ENCODE results near the gene SYNE2. TPM values are rescaled to one million over a fixed set of nuclear protein-coding genes. Genes with fewer than 3 reads are reported as not detected.

SYNE2 gene
- total and polyA plus RNA-seq, 4 donors, result 12.0 to 79.9 (median 19.5) TPM

DNA sequence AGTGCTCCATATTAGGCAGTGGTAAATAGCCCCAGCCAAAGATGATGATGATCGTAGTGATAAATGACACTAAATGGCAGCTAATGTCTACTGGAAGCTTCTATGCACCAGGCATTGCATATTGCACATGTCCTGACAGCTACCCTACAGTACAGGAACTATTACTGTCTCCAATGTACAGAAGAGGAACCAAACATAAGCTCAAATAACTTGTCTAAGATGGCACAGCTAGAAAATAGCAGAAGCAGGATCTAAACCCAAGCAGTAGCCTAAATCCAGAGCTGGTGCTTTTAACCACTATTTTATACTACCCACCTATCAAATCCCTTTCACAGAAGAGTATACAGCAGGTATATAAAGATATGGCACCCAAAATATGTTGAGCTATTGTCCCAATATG, 412.4 kb downstream of the SYNE2 start:
- WGBS, result 96% methylated on average over 1 of the region's 1 CpG
- Histone ChIP-seq H3K4me1 (ENCODE audit: control insufficient read depth in 4 of 4, insufficient read depth in 4 of 4, low read length in 3 of 4) (no peaks in the 10 kb centered on the region), H3K27me3 (ENCODE audit: control insufficient read depth in 4 of 4, insufficient read depth in 4 of 4, low read length in 3 of 4) (no peaks in the 10 kb centered on the region), H3K36me3 (ENCODE audit: control insufficient read depth in 4 of 4, insufficient read depth in 3 of 4, low read depth in 1 of 4, low read length in 3 of 4) (no peaks in the 10 kb centered on the region), H3K9ac (ENCODE audit: low read depth in 1 of 2, low read length in 2 of 2) (no peak overlapping the region), H3K27ac (ENCODE audit: low read depth in 1 of 2, low read length in 2 of 2) (no peak overlapping the region), H3K4me3 (ENCODE audit: low read depth in 1 of 3, low read length in 3 of 3) (no peak overlapping the region), H3K9me3 (ENCODE audit: control insufficient read depth in 4 of 4, low read length in 3 of 4) (no peaks in the 10 kb centered on the region)
- no peak for TF ChIP-seq REST (IDR thresholded peaks at IDR 0.05)
- no peak for DNase-seq (ENCODE audit: low spot score)

DNA sequence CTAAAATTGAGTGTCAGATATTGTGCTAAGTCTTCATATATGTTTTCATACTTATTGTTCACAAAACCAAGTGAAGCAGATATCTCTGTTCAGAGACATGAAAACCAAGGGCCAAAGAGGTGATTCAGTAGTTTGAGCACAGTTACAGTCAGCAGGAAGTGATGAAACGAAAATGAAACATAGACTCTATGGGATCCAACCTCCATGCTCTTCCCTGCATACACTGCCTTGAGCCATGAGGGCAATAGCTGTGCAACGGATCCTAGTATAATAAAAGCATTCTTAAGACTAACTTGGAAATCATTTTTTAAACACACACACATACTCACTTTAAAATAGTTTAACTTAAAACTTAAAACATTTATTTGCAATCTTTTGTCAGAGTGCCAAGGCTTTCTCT, 413.4 kb downstream of the SYNE2 start:
- H3K36me3 ChIP-seq (ENCODE audit: control insufficient read depth in 4 of 4, insufficient read depth in 3 of 4, low read depth in 1 of 4, low read length in 3 of 4), result no peaks in the 10 kb centered on the region
- H3K4me3 ChIP-seq (ENCODE audit: low read depth in 1 of 3, low read length in 3 of 3), result no peak overlapping the region
- no peaks in the 10 kb centered on the region for H3K4me1 ChIP-seq (ENCODE audit: control insufficient read depth in 4 of 4, insufficient read depth in 4 of 4, low read length in 3 of 4)
- no peaks in the 10 kb centered on the region for H3K9me3 ChIP-seq (ENCODE audit: control insufficient read depth in 4 of 4, low read length in 3 of 4)
- H3K27me3 ChIP-seq (ENCODE audit: control insufficient read depth in 4 of 4, insufficient read depth in 4 of 4, low read length in 3 of 4), result no peaks in the 10 kb centered on the region
- TF ChIP-seq JUND (IDR thresholded peaks at IDR 0.05) (no peak), SP1 (IDR thresholded peaks at IDR 0.05) (no peak), FOXA2 (IDR thresholded peaks at IDR 0.05) (no peak), GABPA (IDR thresholded peaks at IDR 0.05 in 1 of 2, conservative IDR thresholded peaks at IDR 0.05 in 1 of 2) (no peak), EGR1 (IDR thresholded peaks at IDR 0.05; ENCODE audit: low read depth in 2 of 2) (no peak), NR2F2 (IDR thresholded peaks at IDR 0.05) (no peak), ATF3 (IDR thresholded peaks at IDR 0.05) (no peak), FOXA1 (IDR thresholded peaks at IDR 0.05) (no peak), HNF4A (conservative IDR thresholded peaks at IDR 0.05) (no peak), CTCF (IDR thresholded peaks at IDR 0.05; ENCODE audit: low read depth, low read length, missing input control) (no peak)
- TF ChIP-seq, protein P1, sequence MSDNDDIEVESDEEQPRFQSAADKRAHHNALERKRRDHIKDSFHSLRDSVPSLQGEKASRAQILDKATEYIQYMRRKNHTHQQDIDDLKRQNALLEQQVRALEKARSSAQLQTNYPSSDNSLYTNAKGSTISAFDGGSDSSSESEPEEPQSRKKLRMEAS (IDR thresholded peaks at IDR 0.05), result no peak
- DNase-seq (ENCODE audit: low spot score), result no peak
- H3K9ac ChIP-seq (ENCODE audit: low read depth in 1 of 2, low read length in 2 of 2), result no peak overlapping the region
- no peak overlapping the region for H3K27ac ChIP-seq (ENCODE audit: low read depth in 1 of 2, low read length in 2 of 2)
- WGBS, result 59% methylated on average over 2 of the region's 2 CpGs

- no peak for TF ChIP-seq FOXA2 (IDR thresholded peaks at IDR 0.05)
- no peak for TF ChIP-seq RAD21 (IDR thresholded peaks at IDR 0.05)
- TF ChIP-seq REST (IDR thresholded peaks at IDR 0.05), result no peak
- TF ChIP-seq HNF4A (conservative IDR thresholded peaks at IDR 0.05), result no peak
- TF ChIP-seq FOXA1 (IDR thresholded peaks at IDR 0.05), result no peak
- no peak for TF ChIP-seq TAF1 (conservative IDR thresholded peaks at IDR 0.05)
- no peak for TF ChIP-seq GABPA (IDR thresholded peaks at IDR 0.05 in 1 of 2, conservative IDR thresholded peaks at IDR 0.05 in 1 of 2)
- TF ChIP-seq, protein P1 (IDR thresholded peaks at IDR 0.05), result no peak
- no peak for TF ChIP-seq SP1 (IDR thresholded peaks at IDR 0.05)
- no peak for TF ChIP-seq ATF3 (IDR thresholded peaks at IDR 0.05)
- no peak for TF ChIP-seq EGR1 (IDR thresholded peaks at IDR 0.05; ENCODE audit: low read depth in 2 of 2)
- no peak for TF ChIP-seq YY1 (IDR thresholded peaks at IDR 0.05)
- no peaks in the 10 kb centered on the region for H3K9me3 ChIP-seq (ENCODE audit: control insufficient read depth in 4 of 4, low read length in 3 of 4)
- no peaks in the 10 kb centered on the region for H3K27me3 ChIP-seq (ENCODE audit: control insufficient read depth in 4 of 4, insufficient read depth in 4 of 4, low read length in 3 of 4)
- H3K4me3 ChIP-seq (ENCODE audit: low read depth in 1 of 3, low read length in 3 of 3), result no peak overlapping the region
- H3K27ac ChIP-seq (ENCODE audit: low read depth in 1 of 2, low read length in 2 of 2), result no peak overlapping the region
- no peaks in the 10 kb centered on the region for H3K4me1 ChIP-seq (ENCODE audit: control insufficient read depth in 4 of 4, insufficient read depth in 4 of 4, low read length in 3 of 4)
- H3K36me3 ChIP-seq (ENCODE audit: control insufficient read depth in 4 of 4, insufficient read depth in 3 of 4, low read depth in 1 of 4, low read length in 3 of 4), result no peaks in the 10 kb centered on the region
- DNase-seq (ENCODE audit: low spot score), result no peak
- H3K9ac ChIP-seq (ENCODE audit: low read depth in 1 of 2, low read length in 2 of 2), result no peak overlapping the region
These were observed 419.2 kb downstream of the SYNE2 start for GRCh38 chr14:64272019-64272418.

All from liver (tissue), 9 donors.